Large intestine (tissue), 3 donors: ENCODE measurements around the gene COL23A1. TPM values are rescaled to one million over a fixed set of nuclear protein-coding genes. Genes with fewer than 3 reads are reported as not detected.

ENCODE experiments used
- DNase-seq, 2 donors: peaks; one replicate each; pipeline versions ENCODE4 v3.0.0 to v3.0.0-alpha.2; 2013
- H3K27ac ChIP-seq: one replicate; pipeline ENCODE4 v1.5.1; 2013; ENCODE audit warnings: low read length
- H3K27me3 ChIP-seq: 2 replicates; pipeline ENCODE4 v1.6.1; 2013; ENCODE audit warnings: low read length; ENCODE audit not compliant: control insufficient read depth, insufficient read depth
- H3K36me3 ChIP-seq: 2 replicates; pipeline ENCODE4 v1.6.1; 2013; ENCODE audit warnings: low read length; ENCODE audit not compliant: control insufficient read depth, insufficient read depth
- H3K4me1 ChIP-seq: one replicate; pipeline ENCODE4 v1.6.1; 2013; ENCODE audit warnings: low read length; ENCODE audit not compliant: control insufficient read depth, insufficient read depth
- H3K4me3 ChIP-seq: one replicate; pipeline ENCODE4 v1.5.1; 2013; ENCODE audit warnings: low read length
- H3K9me3 ChIP-seq: one replicate; pipeline ENCODE4 v1.6.1; 2013; ENCODE audit warnings: mild to moderate bottlenecking, low read depth, low read length, moderate library complexity; ENCODE audit not compliant: control insufficient read depth
- WGBS: methylation state at CpG from one replicate; pipeline ENCODE4 v1.1.5; 2013; ENCODE audit warnings: low lambda C conversion rate; ENCODE audit not compliant: insufficient coverage; 5-methylcytosine and 5-hydroxymethylcytosine counted together
- polyA plus RNA-seq: library from polyadenylated mRNA; unstranded; fragments of 120-200 nt; gene quantifications from one replicate; pipeline ENCODE4 v1.2.1, GENCODE V29; 2013

The COL23A1 gene
- polyA plus RNA-seq, 1 donor, result 8.9 TPM

DNA sequence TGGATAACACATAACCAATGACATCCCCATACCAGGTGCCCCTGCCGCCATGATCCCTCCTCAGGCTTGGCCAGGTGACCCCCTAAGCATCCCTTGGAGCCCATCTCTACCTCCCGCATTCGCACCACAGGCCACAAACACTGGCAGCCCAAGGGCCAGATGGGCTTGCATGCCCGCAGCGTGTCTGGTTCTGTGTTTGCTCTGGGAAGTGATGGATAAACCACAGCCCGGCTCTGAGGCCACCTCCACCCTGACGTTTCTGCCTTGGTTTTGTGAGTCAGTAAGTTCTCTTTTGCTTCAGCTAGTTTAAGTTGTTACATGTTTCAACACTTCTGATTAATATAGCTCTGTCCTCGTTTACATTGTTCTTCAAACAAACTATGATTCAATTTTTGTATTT lies 185.2 kb downstream of the COL23A1 start:
- Histone ChIP-seq H3K36me3 (no peaks in the 10 kb centered on the region), H3K9me3 (no peaks in the 10 kb centered on the region), H3K4me1 (no peaks in the 10 kb centered on the region), H3K4me3 (no peak overlapping the region), H3K27me3 (no peaks in the 10 kb centered on the region), H3K27ac (no peak overlapping the region)
- DNase-seq, result no peak
- WGBS, result 75% methylated on average over 1 of the region's 8 CpGs

GRCh38 chr5:178403956-178404600 lies 186.1 kb downstream of the COL23A1 start:
- Histone ChIP-seq H3K36me3 (no peaks in the 10 kb centered on the region), H3K4me1 (no peaks in the 10 kb centered on the region), H3K27ac (no peak overlapping the region), H3K4me3 (no peak overlapping the region), H3K27me3 (peaks cover 3% of the 10 kb centered on the region), H3K9me3 (no peaks in the 10 kb centered on the region)
- whole genome bisulfite sequencing, result no CpG with 5 or more reads among the region's 10 CpGs
- DNase-seq, result no peak

DNA sequence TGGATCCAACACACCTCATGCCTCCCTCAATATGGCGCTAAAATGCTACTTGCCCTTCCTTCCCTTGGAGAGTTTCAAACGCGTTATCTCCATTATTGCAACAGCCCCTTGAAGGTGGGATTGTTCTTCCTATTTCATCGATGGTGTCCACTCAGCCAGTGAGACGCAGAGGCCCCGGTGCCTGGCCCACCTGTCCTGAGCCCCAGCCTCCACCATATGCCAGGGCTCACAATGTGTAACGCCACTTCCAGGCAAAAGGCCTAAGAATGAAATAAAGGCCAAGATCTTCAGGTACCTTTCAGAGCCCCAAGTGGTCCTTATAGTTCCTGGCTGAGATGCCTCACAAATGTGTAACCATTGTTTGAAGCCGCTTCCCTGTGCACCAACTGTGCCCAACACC lies 186.8 kb downstream of the COL23A1 start:
- no peaks in the 10 kb centered on the region for H3K4me1 ChIP-seq
- H3K9me3 ChIP-seq, result no peaks in the 10 kb centered on the region
- H3K4me3 ChIP-seq, result no peak overlapping the region
- WGBS, result 100% methylated on average over 1 of the region's 8 CpGs
- peaks cover 8% of the 10 kb centered on the region for H3K27me3 ChIP-seq
- DNase-seq, result no peak
- H3K36me3 ChIP-seq, result no peaks in the 10 kb centered on the region
- no peak overlapping the region for H3K27ac ChIP-seq

- DNase-seq, result no peak
- H3K4me1 ChIP-seq, result no peaks in the 10 kb centered on the region
- H3K27ac ChIP-seq, result no peak overlapping the region
- no peak overlapping the region for H3K4me3 ChIP-seq
- H3K27me3 ChIP-seq, result peaks cover 11% of the 10 kb centered on the region
- WGBS, result no CpG with 5 or more reads among the region's 12 CpGs
- no peaks in the 10 kb centered on the region for H3K36me3 ChIP-seq
- no peaks in the 10 kb centered on the region for H3K9me3 ChIP-seq
Observed at GRCh38 chr5:178399701-178400095, 190.5 kb downstream of the COL23A1 start.

DNA sequence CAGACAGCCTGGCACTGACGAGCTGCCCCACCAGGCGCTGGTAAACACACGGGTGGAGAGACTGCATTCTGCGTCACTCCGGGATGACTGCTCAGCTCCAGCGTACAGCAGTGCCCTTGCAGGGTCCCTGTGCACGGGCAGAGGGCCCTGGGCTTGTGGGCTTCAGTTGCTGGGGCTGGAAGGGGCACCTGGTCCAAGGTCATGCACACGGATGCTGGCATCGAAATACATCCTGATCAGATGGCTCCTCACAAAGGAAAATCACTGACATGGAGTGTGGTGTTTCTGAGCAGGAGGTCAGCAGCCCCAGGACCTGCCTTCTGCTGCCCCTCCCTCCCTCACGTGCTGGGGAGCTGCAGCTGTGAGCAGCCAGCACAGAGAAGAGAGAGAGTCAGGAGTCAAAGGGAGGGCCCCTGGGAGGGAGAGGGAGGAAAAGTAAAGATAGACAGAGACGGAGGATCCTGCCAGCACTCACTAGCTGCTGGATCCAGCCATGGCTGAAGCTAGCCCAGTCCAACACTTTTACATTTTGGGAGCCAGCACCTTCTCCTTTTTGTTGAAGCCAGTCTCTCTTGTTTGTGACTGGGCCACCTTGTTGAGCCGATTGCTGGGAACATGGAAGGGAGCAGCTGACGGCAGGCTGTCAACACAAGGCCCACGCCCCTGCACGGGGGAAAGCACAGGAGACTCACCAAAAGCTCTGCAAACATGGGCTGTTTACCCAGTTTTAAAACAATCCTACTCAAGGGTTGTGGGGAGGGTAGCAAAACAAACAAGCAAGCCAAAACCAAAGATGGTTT lies 191.1 kb downstream of the COL23A1 start:
- Histone ChIP-seq H3K4me3 (no peak overlapping the region), H3K9me3 (no peaks in the 10 kb centered on the region), H3K4me1 (no peaks in the 10 kb centered on the region), H3K36me3 (no peaks in the 10 kb centered on the region), H3K27me3 (peaks cover 11% of the 10 kb centered on the region), H3K27ac (no peak overlapping the region)
- WGBS, result no CpG with 5 or more reads among the region's 15 CpGs
- DNase-seq, result peak in 1 of 2 donors; percentile 16

DNA sequence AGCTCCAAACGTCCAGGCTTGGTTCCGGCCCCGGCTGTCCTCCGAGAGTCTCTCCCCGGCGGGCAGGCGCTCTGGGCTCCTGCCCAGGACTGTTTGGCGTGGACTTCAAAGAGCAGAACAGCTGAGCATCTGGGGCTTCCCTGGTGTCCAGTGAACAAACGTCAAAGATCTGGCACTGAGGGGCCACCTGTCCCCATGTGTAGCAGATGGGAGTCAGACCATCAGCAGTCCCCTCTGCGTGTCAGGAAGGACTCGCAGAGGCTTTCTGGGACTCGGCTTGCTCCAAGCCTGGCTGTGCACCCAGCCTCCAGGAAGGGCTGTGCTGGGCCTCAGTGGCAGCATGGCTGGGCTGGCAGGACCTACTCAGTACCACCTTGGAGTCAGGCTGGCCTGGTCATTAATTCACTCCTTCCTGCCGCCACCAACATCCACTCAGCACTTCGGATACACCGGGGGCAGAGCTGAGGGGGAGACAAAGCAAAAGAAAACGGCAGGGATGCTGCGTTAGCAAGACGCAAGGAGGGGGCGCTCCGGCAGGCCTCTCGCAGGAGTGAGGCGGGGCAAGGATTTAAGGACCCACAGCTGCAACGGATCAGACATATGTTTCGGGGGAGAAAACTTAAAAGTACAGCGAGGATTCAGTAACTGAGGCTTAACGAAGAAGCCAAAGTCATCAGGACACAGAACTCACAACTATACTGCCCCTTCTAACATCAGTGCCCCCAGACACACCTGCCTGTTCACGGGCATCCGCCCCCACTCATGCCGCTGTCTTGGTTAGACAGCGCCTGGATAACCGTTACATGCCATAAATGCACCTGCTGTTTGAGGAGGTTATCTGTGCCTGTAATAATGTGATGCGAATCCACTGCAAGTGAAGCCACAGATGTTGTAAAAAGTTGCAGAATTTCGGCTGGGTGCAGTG lies 193.1 kb downstream of the COL23A1 start:
- DNase-seq, result no peak
- H3K27ac ChIP-seq, result no peak overlapping the region

DNA sequence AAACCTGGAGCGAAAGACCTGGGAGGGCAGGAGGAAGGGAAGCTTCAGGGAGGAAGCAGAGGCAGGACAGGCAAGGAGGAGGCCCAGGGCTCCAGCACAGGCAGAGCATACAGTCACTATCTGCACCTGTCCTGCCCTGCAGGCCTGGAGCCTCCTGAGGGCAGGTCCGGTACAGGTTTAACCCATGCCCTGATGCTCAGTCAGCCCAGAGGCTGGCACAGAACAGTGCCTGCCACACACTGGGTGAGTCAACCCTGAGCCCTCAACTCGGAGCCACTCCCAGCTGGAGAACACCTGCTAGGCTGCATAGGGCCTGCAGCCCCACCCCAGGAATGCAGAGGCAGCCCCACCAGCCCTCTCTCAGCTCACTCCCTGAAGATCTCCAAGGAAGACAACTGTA lies 196.1 kb downstream of the COL23A1 start:
- no peaks in the 10 kb centered on the region for H3K9me3 ChIP-seq
- DNase-seq, result no peak
- peaks cover 8% of the 10 kb centered on the region for H3K27me3 ChIP-seq
- no peak overlapping the region for H3K27ac ChIP-seq
- no CpG with 5 or more reads among the region's 3 CpGs for WGBS
- no peaks in the 10 kb centered on the region for H3K36me3 ChIP-seq
- no peak overlapping the region for H3K4me3 ChIP-seq
- H3K4me1 ChIP-seq, result no peaks in the 10 kb centered on the region

More for the DNA sequence above, 193.1 kb downstream of the COL23A1 start:
- no peaks in the 10 kb centered on the region for H3K4me1 ChIP-seq
- peaks cover 11% of the 10 kb centered on the region for H3K27me3 ChIP-seq
- H3K9me3 ChIP-seq, result no peaks in the 10 kb centered on the region
- WGBS, result no CpG with 5 or more reads among the region's 33 CpGs
- H3K36me3 ChIP-seq, result no peaks in the 10 kb centered on the region
- no peak overlapping the region for H3K4me3 ChIP-seq

DNA sequence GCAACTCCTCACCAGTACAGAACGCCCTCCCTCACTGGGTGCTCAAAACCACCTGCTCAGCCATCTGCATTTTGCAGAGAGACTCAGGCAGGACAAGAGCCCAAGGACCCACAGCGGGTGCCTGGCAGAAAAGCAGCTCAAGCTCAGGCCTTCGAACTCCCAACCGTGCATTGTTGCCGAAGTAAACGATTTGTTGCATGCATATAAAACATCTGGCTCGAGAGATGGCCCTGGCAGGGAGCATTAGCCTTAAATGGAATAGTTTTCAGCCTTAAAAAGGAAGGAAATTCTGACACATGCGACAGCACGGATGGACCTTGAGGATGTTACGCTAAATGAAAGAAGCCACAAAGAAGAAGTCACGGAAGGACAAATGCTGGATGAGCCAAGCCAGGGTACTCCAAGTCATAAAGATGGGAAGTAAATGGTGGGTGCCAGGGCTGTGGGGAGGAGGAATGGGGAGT lies 197.2 kb downstream of the COL23A1 start:
- Histone ChIP-seq H3K4me3 (no peak overlapping the region), H3K4me1 (no peaks in the 10 kb centered on the region), H3K9me3 (no peaks in the 10 kb centered on the region), H3K27me3 (peaks cover 3% of the 10 kb centered on the region), H3K36me3 (no peaks in the 10 kb centered on the region), H3K27ac (no peak overlapping the region)
- no peak for DNase-seq
- WGBS, result 100% methylated on average over 4 of the region's 11 CpGs

DNA sequence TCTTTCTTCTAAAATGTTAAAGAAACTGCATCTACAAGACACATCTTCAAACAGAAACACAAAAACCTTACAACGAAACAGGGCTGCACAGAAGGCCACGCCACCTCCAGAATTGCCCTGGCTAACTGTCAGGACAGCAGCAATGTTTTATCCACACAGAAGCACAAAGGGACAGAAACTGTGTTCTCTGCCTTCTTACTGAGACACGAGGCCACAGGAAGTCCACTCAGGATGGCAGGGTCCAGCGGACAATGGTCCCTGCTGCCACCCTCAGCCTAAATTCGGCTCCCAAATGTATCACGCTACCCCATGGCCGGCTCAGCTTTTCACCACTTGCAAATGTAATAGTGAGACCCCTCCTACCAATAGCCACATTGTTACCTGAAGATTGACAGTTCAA lies 197.8 kb downstream of the COL23A1 start:
- Histone ChIP-seq H3K27ac (no peak overlapping the region), H3K9me3 (no peaks in the 10 kb centered on the region), H3K4me3 (no peak overlapping the region), H3K27me3 (peaks cover 3% of the 10 kb centered on the region), H3K36me3 (no peaks in the 10 kb centered on the region), H3K4me1 (no peaks in the 10 kb centered on the region)
- no CpG with 5 or more reads among the region's 7 CpGs for WGBS
- DNase-seq, result no peak

DNA sequence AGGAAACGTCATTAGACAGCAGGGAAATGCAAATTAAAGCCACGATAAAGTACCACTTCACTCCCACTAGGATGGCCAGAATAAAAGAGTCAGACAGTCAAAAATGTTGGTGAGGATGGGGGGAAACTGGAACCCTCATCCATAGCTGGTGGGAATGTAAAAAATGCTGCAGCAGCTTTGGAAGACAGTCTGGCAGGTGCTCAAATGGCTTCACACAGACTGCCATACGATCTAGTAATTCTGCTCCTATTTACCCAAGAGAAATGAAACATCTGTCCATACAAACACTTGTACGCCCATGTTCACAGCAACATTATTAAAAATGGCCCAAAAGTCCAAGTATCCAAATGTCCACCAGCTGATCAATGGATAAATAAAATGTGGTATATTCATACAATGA lies 198.7 kb downstream of the COL23A1 start:
- H3K9me3 ChIP-seq, result no peaks in the 10 kb centered on the region
- no peak overlapping the region for H3K27ac ChIP-seq
- no peaks in the 10 kb centered on the region for H3K4me1 ChIP-seq
- no peak overlapping the region for H3K4me3 ChIP-seq
- no peak for DNase-seq
- H3K36me3 ChIP-seq, result no peaks in the 10 kb centered on the region
- H3K27me3 ChIP-seq, result peaks cover 3% of the 10 kb centered on the region
- WGBS, result no CpG with 5 or more reads among the region's 4 CpGs
